PC-9 (cell line): ENCODE data around the gene ADCY2. TPM values are rescaled to one million over a fixed set of nuclear protein-coding genes. Genes with fewer than 3 reads are reported as not detected.

Source experiments
- BruUV-seq: library from RNA; stranded (reverse); fragments of 400-500 nt; replicated peaks from 2 replicates; lab custom pipeline; 2021; lab: Mats Ljungman, UMichigan
- CTCF ChIA-PET: fragments of 300-600 bp; sonication (Branson Sonifier 250); formaldehyde crosslinking; loops from one replicate; lab custom pipeline; 2022; ENCODE audit warnings: antibody characterized with exemption; lab: Charles Lee
- POLR2A ChIA-PET: fragments of 300-600 bp; sonication (Branson Sonifier 250); formaldehyde crosslinking; loops from one replicate; lab custom pipeline; 2022; ENCODE audit warnings: antibody characterized with exemption; ENCODE audit not compliant: unreplicated experiment; lab: Charles Lee
- DNase-seq, 2 experiments: peaks; one replicate each; pipeline versions ENCODE4 v3.0.0 to v3.0.0-alpha.2; 2015 to 2022; ENCODE audit warnings: mixed read lengths in 1 of 2
- H2AFZ ChIP-seq: fragments of 200-600 bp; sonication (generic); 2 replicates; pipeline ENCODE4 v1.8.1; 2017; ENCODE audit warnings: antibody characterized with exemption
- H3F3A ChIP-seq: fragments of 200-600 bp; sonication (generic); 2 replicates; pipeline ENCODE4 v1.8.1; 2017; ENCODE audit warnings: antibody characterized with exemption, mild to moderate bottlenecking, low read depth; ENCODE audit not compliant: insufficient read depth
- H3K27ac ChIP-seq: fragments of 200-600 bp; sonication (generic); 2 replicates; pipeline ENCODE4 v1.6.1; 2016; ENCODE audit warnings: mixed run types
- H3K27me3 ChIP-seq: fragments of 200-600 bp; sonication (generic); 2 replicates; pipeline ENCODE4 v1.6.1; 2016; ENCODE audit warnings: low read depth, mixed run types; ENCODE audit not compliant: insufficient read depth
- H3K36me3 ChIP-seq: fragments of 200-600 bp; sonication (generic); 2 replicates; pipeline ENCODE4 v1.6.1; 2016; ENCODE audit warnings: low read depth, mixed run types
- H3K4me1 ChIP-seq: fragments of 200-600 bp; sonication (generic); replicated peaks from 2 replicates; pipeline ENCODE4 v1.6.1; 2016; ENCODE audit warnings: mixed run types; ENCODE audit not compliant: insufficient read depth
- H3K4me2 ChIP-seq: fragments of 200-600 bp; sonication (generic); 2 replicates; pipeline ENCODE4 v1.6.1; 2017; ENCODE audit warnings: mixed run types
- H3K4me3 ChIP-seq: fragments of 200-600 bp; sonication (generic); 2 replicates; pipeline ENCODE4 v1.6.1; 2016; ENCODE audit warnings: mixed run types
- H3K79me2 ChIP-seq: fragments of 200-600 bp; sonication (generic); 2 replicates; pipeline ENCODE4 v1.6.1; 2017; ENCODE audit warnings: low read depth, mixed run types
- H3K9me2 ChIP-seq: fragments of 200-600 bp; sonication (generic); 2 replicates; pipeline ENCODE4 v1.8.1; 2017; ENCODE audit warnings: mild to moderate bottlenecking; ENCODE audit not compliant: insufficient read depth
- H3K9me3 ChIP-seq: fragments of 200-600 bp; sonication (generic); 2 replicates; pipeline ENCODE4 v1.8.1; 2016; ENCODE audit warnings: low read depth; ENCODE audit not compliant: insufficient read depth
- H4K20me1 ChIP-seq: fragments of 200-600 bp; sonication (generic); 2 replicates; pipeline ENCODE4 v1.8.1; 2017; ENCODE audit not compliant: insufficient read depth
- EZH2 ChIP-seq: fragments of 200-600 bp; sonication (generic); IDR thresholded peaks from 2 replicates; pipeline ENCODE4 v1.8.0; 2017; ENCODE audit warnings: antibody characterized with exemption, low read depth
- intact Hi-C: fragments of 100-400 bp; cut with micrococcal nuclease; formaldehyde crosslinking; loops from one replicate; pipeline ENCODE4 v1.10.0; 2022; ENCODE audit not compliant: unreplicated experiment
- total RNA-seq: library from RNA; stranded (reverse); gene quantifications from 2 replicates; pipeline ENCODE4 v1.2.3, GENCODE V29; 2021
- TF ChIP-seq, protein P1 (sequence below): fragments of 200-600 bp; sonication (generic); conservative IDR thresholded peaks from 2 replicates; pipeline ENCODE4 v1.6.1; 2017; ENCODE audit warnings: mixed run types, antibody characterized with exemption, mild to moderate bottlenecking, moderate library complexity

Gene ADCY2
- total RNA-seq, 1 experiment from 2014 or later, result not detected

DNA sequence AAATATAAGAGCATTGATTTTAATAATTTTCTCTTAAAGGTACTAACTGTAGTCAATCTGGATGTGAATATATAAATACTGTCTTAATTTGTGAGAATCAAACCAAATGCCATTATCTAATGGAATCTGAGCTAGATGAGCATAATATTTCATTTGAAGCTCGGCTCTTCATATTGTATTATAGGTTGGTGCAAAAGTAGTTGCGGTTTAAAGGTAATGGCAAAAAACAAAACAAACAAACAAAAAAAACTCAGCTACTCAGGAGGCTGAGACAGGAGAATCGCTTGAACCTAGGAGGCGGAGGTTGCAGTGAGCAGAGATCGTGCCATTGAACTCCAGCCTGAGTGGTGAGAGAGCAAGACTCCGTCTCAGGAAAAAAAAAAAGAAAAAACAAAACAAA, 358.6 kb downstream of the ADCY2 start:
- no peak overlapping the region for H3K27ac ChIP-seq
- ChIA-PET CTCF (interaction anchor here (0.6 to 0.7 kb wide), 2 partner anchors 8 to 26 kb away, joined by 3 to 4 read pairs; no protein-coding TSS in a partner anchor), POLR2A (no interaction called here)
- no peak for DNase-seq
- H3K4me1 ChIP-seq, result no peaks in the 10 kb centered on the region
- intact Hi-C loops, result loop anchor here (2.0 kb wide), 1 partner anchor 988 kb away; no protein-coding TSS in a partner anchor
- H3K9me3 ChIP-seq, result no peaks in the 10 kb centered on the region
- no TSS peak for BruUV-seq
- H3F3A ChIP-seq, result no peaks in the 10 kb centered on the region
- peaks cover 90% of the 10 kb centered on the region for H3K27me3 ChIP-seq
- H3K4me2 ChIP-seq, result no peak overlapping the region
- no peaks in the 10 kb centered on the region for H4K20me1 ChIP-seq
- TF ChIP-seq, protein P1, sequence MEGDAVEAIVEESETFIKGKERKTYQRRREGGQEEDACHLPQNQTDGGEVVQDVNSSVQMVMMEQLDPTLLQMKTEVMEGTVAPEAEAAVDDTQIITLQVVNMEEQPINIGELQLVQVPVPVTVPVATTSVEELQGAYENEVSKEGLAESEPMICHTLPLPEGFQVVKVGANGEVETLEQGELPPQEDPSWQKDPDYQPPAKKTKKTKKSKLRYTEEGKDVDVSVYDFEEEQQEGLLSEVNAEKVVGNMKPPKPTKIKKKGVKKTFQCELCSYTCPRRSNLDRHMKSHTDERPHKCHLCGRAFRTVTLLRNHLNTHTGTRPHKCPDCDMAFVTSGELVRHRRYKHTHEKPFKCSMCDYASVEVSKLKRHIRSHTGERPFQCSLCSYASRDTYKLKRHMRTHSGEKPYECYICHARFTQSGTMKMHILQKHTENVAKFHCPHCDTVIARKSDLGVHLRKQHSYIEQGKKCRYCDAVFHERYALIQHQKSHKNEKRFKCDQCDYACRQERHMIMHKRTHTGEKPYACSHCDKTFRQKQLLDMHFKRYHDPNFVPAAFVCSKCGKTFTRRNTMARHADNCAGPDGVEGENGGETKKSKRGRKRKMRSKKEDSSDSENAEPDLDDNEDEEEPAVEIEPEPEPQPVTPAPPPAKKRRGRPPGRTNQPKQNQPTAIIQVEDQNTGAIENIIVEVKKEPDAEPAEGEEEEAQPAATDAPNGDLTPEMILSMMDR, result no peak
- H3K4me3 ChIP-seq, result no peak overlapping the region
- no peak overlapping the region for H2AFZ ChIP-seq
- H3K79me2 ChIP-seq, result no peaks in the 10 kb centered on the region
- H3K9me2 ChIP-seq, result no peaks in the 10 kb centered on the region
- H3K36me3 ChIP-seq, result no peaks in the 10 kb centered on the region

DNA sequence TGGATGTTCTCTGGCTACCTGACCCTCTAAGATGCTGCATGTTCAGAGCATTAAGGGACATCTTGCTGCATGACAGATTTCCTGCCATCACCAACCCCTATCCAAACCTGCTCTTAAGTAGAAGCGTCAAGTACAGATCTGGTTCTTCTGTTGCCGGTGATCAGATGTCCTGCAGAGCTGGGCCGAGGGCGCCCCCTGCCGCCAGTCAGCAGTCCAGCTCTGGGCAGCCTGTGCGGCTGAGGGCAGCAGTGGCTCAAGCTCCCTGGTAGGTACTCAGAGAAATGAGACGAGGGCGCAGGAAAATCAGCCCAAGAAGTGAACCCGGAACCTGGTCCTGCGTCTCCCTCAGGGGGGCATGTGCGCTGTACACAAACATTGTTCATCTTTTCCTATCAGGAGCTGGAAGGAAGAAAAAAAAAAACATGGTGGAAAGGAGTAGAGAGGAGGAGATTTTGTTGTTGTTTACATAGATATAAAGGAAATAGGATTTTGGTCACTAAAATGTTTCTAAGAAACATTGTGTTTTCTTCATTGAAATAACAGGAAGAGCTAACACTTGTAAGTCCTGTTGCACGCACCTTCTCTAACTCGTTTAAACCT, 359.2 kb downstream of the ADCY2 start:
- ChIA-PET POLR2A (no interaction called here), CTCF (interaction anchor here (0.6 to 0.7 kb wide), 3 partner anchors 9 to 268 kb away, joined by 3 to 4 read pairs (median 4); no protein-coding TSS in a partner anchor)
- Histone ChIP-seq H3K4me2 (no peak overlapping the region), H4K20me1 (no peaks in the 10 kb centered on the region; the same call in 1 of the 2 replicates), H3K4me1 (no peaks in the 10 kb centered on the region), H3K9me3 (no peaks in the 10 kb centered on the region), H3K79me2 (no peaks in the 10 kb centered on the region), H3K27me3 (peaks cover 89% of the 10 kb centered on the region), H3K27ac (no peak overlapping the region), H3F3A (no peaks in the 10 kb centered on the region), H3K9me2 (no peaks in the 10 kb centered on the region), H3K4me3 (no peak overlapping the region), H3K36me3 (no peaks in the 10 kb centered on the region), H2AFZ (no peak overlapping the region)
- no peak for TF ChIP-seq EZH2
- TF ChIP-seq, protein P1, result peak; percentile 88
- intact Hi-C loops, result loop anchor here (2.0 kb wide), 1 partner anchor 988 kb away; no protein-coding TSS in a partner anchor
- BruUV-seq, result no TSS peak
- peak; percentile 55 to 75 for DNase-seq

DNA sequence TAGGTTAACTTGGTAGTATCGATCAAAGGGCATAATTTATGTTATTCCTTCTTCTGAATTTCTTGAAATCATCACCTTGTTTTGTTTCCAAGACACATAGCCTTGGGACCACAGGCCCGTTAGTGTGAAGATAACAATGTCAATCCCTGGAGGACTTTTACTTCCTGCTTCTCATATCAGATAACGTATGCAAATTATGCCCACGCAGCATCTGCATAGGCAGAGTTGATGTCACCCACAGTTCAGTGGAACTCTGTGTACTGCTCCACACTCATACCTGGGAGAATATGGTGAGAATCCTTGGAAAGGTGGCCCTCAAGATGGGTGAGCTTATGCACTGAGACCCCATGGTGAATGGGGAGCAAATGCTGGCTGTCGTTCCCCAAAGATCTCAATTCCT, 360.0 kb downstream of the ADCY2 start:
- Histone ChIP-seq H4K20me1 (no peaks in the 10 kb centered on the region; the same call in 1 of the 2 replicates), H3F3A (no peaks in the 10 kb centered on the region), H3K27ac (no peak overlapping the region), H3K9me3 (no peaks in the 10 kb centered on the region), H3K4me3 (no peak overlapping the region), H3K9me2 (no peaks in the 10 kb centered on the region), H3K36me3 (no peaks in the 10 kb centered on the region), H3K4me2 (no peak overlapping the region), H3K79me2 (no peaks in the 10 kb centered on the region), H2AFZ (no peak overlapping the region), H3K27me3 (peaks cover 92% of the 10 kb centered on the region), H3K4me1 (no peaks in the 10 kb centered on the region)
- DNase-seq, result no peak
- BruUV-seq, result no TSS peak
- intact Hi-C loops, result loop anchor here (2.0 kb wide), 1 partner anchor 989 kb away; no protein-coding TSS in a partner anchor
- CTCF ChIA-PET, result interaction anchor here (0.7 kb wide), 1 partner anchor 268 kb away, joined by 4 read pairs; no protein-coding TSS in a partner anchor
- TF ChIP-seq EZH2, result no peak
- TF ChIP-seq, protein P1, result no peak
- POLR2A ChIA-PET, result no interaction called here
